NCI-H1694 treated with DMSO at 0.1 percent for 48 hours (cell line): ENCODE measurements around the gene GRB7.

Experiments used
- DNase-seq: peaks from one replicate; lab custom pipeline; 2025; lab: John Stamatoyannopoulos, UW

The GRB7 gene

DNA sequence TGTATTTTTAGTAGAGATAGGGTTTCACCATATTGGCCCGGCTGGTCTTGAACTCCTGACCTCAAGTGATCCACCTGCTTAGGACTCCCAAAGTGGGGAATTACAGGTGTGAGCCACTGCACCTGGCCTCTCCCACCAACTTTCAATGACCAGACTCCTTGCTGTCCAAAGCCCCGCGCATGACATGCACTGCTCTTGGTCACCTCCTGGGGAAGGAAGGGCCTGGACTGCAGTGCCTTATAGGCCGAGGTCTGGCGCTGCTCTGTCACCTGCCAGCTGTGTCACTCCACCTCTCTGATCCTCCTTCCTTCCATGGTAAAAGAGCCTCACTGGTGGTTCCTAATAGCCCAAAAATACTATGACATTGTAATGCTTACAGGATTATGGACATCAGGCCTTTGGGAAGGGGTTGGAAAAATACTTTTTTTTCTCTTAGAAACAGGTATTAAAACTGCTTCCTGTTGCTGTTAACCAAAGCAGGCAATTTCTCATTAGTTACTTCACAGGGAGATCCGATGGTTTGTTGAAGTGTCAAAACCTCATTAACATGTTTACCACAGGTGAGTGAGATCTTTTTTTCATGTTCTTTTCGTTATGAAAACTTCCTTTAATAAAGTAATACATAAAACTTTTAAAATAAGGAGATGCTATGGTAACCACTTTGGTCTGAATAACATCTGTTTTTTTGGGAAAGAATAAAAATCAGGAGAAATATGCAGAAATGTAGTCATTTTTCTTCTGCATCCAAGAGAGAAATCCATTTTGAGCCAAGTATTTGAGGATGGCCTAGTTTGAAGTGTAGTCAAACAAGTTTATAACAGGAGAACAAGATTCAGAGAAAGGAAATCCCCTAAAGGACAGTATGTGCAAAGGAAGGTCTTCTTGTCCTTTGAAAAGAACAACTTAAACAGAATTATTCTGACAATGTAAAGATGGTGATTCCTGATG is 35.5 kb downstream of the GRB7 start:
- no peak for DNase-seq

DNA sequence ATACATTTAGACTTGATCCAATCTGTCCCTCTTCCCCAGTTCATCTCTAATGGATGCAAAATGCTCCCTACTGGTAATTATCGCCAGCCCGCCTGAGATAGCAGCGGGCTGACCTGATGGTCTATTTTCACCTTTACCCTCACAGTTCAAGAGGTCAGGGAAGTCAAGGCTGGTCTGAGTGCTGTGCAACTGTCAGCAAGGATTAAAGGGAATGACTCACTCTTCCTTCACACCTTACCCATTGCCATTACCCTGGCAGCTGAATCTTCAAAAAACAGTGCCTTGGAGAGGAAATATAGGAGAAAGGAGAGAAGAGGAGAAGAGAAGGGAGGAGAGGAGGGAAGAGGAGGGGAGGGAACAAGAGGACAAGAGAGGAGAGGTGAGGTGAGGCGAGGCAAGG is 36.3 kb downstream of the GRB7 start:
- no peak for DNase-seq

DNA sequence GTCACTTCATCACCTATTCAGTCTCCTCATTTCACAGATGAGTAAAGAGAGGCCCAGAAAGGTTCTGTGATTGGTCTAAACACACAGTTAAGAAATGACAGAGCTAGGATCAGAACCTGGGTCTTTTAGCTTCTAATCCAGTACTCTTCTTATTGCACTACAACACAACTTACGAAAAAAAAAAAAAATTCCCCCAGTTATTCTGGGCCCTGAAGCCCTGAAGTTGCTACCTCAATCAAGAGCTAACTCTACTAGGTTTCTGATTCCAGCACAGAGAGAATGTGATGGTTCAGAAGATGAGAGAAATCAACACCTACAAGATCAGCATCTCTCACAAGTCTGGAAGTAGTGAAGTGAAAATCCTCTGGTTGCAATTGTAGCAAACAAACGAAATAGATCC is 37.3 kb downstream of the GRB7 start:
- DNase-seq: no peak

DNA sequence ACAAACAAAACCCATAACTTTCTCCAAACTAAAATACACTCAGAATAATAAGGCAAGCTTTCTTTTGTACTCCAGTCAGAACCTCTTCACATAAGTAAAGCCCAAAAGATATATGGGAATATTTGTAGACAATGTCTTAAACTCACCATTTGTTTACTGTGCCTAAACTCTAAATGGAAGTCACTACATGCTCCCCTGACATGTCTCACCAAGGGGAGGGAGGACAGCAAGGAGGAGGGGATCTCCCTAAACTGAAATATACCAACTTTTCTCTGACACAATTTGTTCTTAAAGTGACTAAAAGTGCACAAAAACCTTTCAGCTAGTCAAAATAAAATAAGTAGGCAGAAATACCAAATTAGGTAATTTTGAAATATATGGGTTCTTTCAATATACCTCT is 38.5 kb downstream of the GRB7 start:
- DNase-seq: no peak

DNA sequence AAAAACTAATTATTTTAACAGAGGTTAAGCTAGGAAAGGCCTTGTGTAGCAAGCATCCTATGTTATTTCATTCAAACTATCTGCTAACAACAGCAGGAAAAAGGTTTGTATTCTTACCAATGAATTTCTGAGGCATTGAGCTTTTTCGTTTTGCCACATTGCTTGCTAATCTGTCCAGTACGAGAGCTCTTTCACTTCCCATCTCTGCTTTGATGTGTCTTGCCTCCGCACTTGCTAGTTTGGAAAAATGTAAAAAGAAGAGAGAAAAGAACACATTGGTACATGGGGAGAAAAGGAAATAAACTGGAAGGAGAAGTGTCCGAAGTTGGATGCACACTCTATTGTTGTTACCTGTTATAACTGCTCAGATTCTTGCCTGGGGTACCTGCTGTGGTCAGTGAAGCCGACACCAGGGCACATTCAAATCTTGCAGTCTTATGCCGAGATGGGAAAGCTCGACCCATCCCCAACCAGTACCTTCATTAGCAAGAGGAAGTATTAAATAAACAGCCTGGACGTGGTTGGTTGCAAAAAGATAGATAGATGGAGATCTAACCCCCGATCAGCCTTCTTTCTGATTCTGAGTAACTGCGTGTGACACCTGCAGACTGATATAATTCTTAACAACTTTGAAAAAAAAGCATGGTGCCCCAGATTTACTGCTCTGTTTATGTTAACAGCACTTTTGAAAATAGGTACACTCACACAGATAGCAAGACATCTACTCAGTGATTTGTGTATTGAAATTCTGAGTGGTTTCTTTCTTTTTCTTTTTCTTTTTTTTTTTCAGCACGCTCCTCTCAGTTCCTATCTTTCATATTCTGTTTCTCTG is 40.0 kb downstream of the GRB7 start:
- DNase-seq: no peak

DNA sequence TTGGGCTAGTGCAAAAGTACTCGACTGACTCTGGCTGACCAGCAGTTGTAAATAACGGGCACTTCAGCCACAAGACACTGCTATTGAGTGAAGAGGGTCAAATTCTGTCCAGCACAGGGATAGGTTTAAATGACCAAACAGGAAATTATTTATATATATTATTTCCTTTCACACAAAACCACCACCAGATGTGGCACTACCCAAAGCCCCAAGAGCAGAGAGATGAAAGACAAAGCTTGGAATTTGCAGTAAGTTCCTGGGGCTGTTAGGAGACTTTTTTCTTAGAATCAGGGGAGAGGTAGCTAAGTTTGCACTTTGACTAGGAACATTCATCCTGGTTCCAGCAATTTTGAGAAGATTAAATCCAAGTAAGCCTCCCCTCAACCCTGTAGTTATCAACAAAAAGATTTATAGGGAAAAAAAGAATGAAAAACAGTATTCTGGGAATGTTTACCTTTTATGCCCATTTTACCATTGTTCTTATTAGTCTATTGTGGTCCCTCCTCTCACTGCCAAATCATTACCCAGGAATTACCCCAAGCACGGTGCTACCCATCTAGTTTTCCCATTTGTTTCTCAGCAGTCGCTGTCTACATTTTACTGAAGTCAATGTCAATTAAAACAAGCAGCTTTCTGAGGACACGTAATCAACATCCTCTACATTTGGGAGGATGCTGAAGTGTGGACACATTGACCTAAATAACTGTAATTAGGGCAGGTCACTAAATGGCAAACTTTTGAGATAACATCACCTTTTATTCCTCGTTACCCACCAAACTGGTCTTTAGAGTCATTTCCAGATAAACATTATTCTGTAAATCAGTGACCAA is 43.5 kb downstream of the GRB7 start:
- no peak for DNase-seq

DNA sequence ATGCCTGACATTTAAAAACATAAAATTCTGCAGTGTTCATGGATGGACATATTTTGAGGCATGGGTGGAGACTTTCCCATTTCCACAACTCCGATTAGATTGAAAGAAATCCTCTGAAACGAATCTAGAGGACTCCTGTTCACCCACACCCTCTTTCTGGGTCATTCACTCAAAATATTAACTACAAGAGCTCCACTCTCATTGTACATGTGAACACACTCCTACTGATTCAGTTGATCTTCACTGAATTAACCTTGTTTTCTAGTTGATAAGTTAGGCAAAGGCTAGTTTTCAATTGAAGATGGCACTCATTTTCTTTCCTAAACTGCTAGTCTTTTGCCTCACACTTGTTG is 44.1 kb downstream of the GRB7 start:
- no peak for DNase-seq

DNA sequence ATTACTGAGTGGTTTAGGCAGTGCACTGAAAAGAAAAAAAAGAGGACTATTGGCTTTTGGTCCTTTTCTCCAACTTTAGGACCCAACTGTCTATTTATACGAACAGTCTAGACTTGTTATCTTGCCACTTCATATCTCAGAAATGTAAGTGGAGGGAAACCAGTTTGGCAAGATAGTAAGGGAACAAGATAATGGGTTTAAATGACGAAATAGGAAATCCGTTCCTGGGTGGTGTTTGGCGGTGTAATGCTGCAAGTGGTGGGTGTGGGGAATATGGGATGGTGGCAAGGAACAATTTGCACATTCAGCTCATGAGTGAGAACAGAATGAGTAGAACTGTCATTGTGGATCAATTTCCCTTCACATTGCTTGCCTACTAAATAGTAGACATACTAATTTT is 44.7 kb downstream of the GRB7 start:
- DNase-seq: no peak

DNA sequence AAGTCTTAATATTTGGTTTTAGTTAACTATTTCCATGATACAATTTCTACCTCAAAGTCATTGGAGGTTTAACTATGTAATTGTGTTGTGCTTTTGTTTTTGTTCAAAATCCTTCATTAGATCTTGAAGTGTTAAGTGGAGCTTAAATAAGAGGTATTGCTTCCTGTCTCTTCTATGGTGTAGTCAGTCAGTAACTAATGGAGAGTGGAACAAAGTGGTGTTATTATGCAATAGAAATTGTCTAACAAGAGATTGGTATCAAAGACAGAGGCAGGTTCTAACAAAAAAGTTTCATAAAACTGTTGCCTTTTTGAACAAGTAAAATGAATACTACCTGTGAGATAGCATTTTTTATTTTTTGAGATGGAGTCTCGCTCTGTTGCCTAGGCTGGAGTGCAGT is 45.2 kb downstream of the GRB7 start:
- no peak for DNase-seq

DNA sequence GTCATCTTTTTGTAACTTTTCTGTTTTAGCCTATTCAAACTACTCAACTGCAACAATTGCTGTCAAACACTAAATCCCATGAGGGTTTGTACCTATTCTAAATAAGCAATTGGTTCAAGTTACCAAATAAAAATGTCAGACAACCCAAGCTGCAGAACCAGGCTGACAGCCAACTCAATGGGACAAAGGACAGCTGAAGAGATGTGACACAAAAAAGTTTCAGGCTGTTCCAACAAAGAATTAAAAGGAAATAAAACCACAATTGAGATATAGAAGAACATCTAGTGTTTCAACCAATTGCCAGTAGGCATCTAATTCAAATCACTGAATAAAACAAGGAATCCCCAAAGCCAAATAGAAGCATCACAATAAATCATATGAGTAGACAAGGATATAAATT is 49.3 kb downstream of the GRB7 start:
- DNase-seq: no peak

DNA sequence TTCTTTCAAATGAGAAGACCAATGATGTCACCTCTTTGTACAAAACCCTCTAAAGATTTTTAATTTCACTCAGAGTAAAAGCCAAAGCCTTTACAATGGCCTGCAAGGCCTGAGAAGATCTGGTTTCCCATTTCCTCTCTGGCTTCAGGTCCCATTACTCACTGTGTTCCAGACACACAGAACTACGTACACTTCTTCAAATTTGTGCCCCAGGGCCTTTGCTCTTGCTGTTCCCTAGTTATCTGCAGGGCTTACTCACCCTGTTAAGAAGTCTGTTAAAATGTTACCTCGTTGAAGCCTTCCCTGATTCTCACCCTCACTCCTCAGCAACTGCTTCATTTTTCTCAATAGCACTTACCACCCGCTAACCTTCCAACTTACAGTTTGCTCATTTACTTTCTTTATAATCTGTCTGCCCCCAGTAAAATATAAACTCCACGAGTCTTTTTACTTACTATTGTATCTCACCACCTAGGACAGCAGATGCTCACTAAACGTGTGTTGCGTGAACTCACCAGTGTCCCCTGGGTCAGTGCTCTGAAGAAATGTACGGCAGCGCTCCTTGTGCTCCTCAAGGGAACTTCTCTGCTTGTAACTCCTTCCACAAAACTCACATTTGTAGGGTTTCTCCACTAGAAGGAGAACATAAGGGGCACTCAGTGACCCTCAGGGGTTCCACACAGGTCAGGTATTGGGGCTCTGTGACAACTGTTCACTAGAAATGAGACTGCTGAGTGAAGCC is 50.2 kb downstream of the GRB7 start:
- no peak for DNase-seq

DNA sequence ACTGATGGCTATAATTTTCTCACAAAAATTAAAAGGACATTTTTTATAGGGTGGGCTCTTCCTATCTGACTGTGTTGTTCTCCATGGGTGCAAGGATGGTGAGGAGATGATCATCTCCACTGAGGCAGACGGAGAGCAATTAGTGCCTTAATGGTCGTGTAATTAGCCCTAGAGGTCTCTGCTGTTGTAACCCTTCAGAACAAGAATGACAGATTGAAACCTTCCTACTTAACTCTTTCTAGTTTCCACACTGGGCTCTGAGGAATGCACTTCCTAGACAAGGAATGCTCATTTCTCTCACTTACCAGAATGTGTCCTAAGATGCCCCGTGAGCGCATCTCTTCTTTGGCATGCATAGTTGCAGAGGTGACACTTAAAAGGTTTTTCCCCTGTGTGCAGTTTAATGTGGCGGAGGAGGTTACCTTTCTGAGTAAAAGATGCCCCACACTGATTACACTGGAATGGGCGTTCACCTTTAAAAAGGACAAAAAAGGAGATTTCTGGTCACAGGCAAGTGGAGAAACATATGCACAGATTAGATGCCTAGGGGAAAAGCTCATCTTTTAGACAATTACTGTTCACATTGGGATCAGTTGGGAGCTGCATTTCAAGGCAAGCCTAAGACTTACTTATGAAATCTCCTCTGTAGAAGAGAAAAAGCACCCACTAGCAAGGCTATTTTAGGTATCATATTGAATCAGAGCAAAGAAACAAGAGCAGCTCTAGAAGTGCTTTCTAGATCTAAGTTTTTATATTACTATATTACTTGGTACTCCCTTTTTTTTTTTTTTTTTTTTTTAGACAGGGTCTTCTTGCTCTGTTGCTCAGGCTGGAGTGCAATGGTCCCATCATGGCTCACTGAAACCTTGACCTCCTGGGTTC is 53.6 kb downstream of the GRB7 start:
- DNase-seq: no peak

DNA sequence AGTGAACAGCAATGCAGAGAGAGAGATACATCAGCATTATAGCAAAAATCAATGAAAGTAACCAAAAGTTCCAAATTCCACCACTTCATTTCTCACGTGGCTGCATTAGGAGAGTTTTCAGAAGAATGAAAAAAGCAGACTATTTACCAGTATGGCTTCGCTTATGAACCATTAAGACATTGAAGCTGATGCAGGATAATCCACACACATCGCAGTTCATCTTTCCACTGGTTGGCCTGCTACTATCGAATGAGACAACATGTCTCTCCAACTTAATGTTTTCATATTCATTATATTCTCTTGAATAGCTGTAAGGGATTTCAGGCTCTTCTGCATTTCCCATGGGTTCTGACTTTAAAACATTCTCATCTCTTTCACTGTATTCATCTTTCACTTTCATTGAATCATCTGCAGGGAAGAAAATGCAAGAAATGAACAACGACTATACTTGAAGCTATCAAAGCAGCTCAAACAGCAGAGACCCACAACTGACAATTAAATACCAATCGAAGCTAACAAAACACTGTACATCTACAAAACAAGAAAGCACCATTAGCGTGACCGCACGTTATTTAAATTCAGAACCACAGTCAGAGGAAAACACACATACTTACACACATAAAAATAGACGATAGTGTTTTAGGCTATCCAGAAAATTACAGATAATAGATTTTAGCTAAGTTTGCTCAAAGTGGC is 54.9 kb downstream of the GRB7 start:
- DNase-seq: no peak

DNA sequence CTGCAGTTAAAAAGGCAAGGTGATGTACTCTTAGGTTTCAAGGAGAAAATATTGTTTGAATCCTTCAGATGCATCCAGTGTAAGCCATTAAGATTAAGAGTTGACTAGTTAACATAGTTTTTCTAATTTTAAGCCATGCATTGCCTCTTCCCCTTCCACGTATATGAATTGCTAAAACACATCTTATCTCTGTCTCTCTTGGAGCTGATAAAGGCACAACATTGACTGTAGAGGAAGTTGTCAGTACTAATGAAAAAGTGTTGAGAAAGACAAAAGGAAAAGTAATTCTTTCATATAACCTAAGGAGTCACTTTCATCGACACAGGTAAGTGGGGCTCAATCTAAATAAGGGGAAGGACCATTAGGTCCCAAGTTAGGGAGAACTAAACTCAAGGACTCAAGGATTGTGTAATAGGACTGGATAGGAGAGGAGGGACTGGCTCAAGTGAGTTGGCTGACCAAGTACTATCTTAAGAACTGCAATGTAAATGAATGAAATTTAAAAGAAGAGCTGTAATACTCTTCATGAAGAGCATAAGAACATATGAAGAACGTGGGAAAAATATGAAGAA is 55.6 kb downstream of the GRB7 start:
- no peak for DNase-seq

DNA sequence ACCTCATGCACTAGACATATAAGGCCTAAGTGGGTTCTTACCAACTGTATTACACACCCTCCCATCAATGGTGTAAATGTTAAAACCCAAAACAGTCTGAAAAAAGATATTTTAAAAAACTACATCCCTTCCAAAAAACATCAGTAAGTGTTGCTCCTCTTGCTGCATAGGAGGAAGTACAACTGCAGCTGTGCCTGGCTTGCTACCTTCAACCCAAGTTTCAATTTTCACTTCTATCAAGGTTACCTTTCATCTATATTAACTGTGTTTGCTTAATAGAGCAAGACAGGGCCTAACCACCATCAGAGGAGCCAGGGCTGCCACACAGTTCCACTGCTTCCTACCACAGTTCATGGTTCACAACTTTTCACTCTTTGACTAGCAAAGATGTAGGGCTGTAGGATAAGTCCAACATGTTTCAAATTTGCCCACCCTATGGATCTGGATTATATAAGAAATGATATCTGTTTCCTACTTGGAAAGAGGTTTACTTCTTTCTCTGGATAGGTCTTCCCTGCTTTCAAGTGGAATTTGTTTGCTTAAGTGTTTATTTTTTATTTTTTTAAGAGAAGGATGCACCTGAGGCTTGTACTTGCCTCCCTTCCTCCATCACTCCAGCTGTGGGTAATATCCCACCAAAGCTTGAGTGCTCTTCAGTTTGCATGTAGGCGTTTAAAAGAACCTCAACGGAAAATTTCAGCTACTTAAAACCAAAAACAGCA is 56.7 kb downstream of the GRB7 start:
- DNase-seq: no peak
